HCT116 (cell line): ENCODE measurements around the gene FBXW2. TPM values are rescaled to one million over a fixed set of nuclear protein-coding genes. Genes with fewer than 3 reads are reported as not detected.

Experiments used
- ATAC-seq: fragments of 200-7000 bp; cut with Tn5 transposase; 2 replicates; pipeline ENCODE4 v1.9.1; 2020; ENCODE audit warnings: mild to moderate bottlenecking, moderate library complexity
- BruUV-seq: library from RNA; stranded (reverse); fragments of 400-500 nt; replicated peaks from 2 replicates; lab custom pipeline; 2021; lab: Mats Ljungman, UMichigan
- CTCF ChIA-PET: fragments of 300-600 bp; sonication (Branson Sonifier 250); formaldehyde crosslinking; loops from one replicate; lab custom pipeline; 2021; ENCODE audit warnings: antibody characterized with exemption; lab: Charles Lee
- POLR2A ChIA-PET: fragments of 300-600, 350-600 bp; sonication (Branson Sonifier 250); formaldehyde crosslinking; loops from one replicate; lab custom pipeline; 2021; ENCODE audit warnings: antibody characterized with exemption; lab: Charles Lee
- RAD21 ChIA-PET, 2 experiments: fragments of 300-600 bp; sonication (Branson Sonifier 250); formaldehyde crosslinking; loops; one replicate each; lab custom pipeline; 2023; ENCODE audit warnings: low total read pairs in 2 of 2; ENCODE audit not compliant: uncharacterized antibody in 2 of 2, unreplicated experiment in 2 of 2, low non-redundant PET in 1 of 2; lab: Charles Lee
- DNase-seq: peaks from one replicate; pipeline ENCODE4 v3.0.0-alpha.2; 2010; ENCODE audit warnings: low read depth, low spot score
- H2AFZ ChIP-seq: fragments of 200-600 bp; shearing (Covaris generic), sonication (generic); 2 replicates; pipeline ENCODE4 v1.6.1; 2017; ENCODE audit warnings: low read depth, mixed run types, mixed read lengths, antibody characterized with exemption, low read length; ENCODE audit not compliant: poor library complexity, severe bottlenecking
- H3K27ac ChIP-seq: 2 replicates; pipeline ENCODE4 v1.5.1; 2012; ENCODE audit warnings: low read depth, low read length
- H3K27me3 ChIP-seq: fragments of 200-600 bp; sonication (generic); 2 replicates; pipeline ENCODE4 v1.6.1; 2016; ENCODE audit warnings: mixed run types, low read length, mixed read lengths; ENCODE audit not compliant: insufficient read depth
- H3K36me3 ChIP-seq, 2 experiments: fragments of 200-500 bp in 1 of 2; fragments of 200-600 bp in 1 of 2; sonication (Bioruptor generic) in 1 of 2; sonication (generic) in 1 of 2; 2 replicates each; pipeline versions ENCODE4 v1.5.1 to v1.6.1; 2014 to 2016; ENCODE audit warnings: low read length in 2 of 2, inconsistent platforms in 1 of 2, mixed read lengths in 1 of 2, mixed run types in 1 of 2; ENCODE audit not compliant: insufficient read depth in 2 of 2, control insufficient read depth in 1 of 2
- H3K4me1 ChIP-seq, 2 experiments: fragments of 200-600 bp in 1 of 2; sonication (generic) in 1 of 2; 2 replicates each; pipeline versions ENCODE4 v1.5.1 to v1.6.1; 2012 to 2017; ENCODE audit warnings: low read length in 2 of 2, inconsistent platforms in 1 of 2, mild to moderate bottlenecking in 1 of 2, mixed read lengths in 1 of 2, mixed run types in 1 of 2, moderate library complexity in 1 of 2; ENCODE audit not compliant: insufficient read depth in 2 of 2, control insufficient read depth in 1 of 2
- H3K4me2 ChIP-seq: fragments of 200-600 bp; sonication (generic); 2 replicates; pipeline ENCODE4 v1.6.1; 2017; ENCODE audit warnings: mixed run types, low read length, mixed read lengths
- H3K4me3 ChIP-seq, 2 experiments: fragments of 200-600 bp in 1 of 2; sonication (generic) in 1 of 2; replicated peaks in 1 of 2; 2 replicates each; pipeline ENCODE4 v1.5.1; 2011 to 2016; ENCODE audit warnings: low read length in 2 of 2, control low read depth in 1 of 2, low read depth in 1 of 2, mild to moderate bottlenecking in 1 of 2, mixed read lengths in 1 of 2, mixed run types in 1 of 2
- H3K79me2 ChIP-seq: fragments of 200-600 bp; sonication (generic); 2 replicates; pipeline ENCODE4 v1.6.1; 2017; ENCODE audit warnings: mild to moderate bottlenecking, mixed run types, low read length, moderate library complexity, mixed read lengths; ENCODE audit not compliant: insufficient read depth
- H3K9ac ChIP-seq: fragments of 200-600 bp; sonication (generic); 2 replicates; pipeline ENCODE4 v1.6.1; 2016; ENCODE audit warnings: low read length, mixed read lengths
- H3K9me2 ChIP-seq: fragments of 200-600 bp; sonication (generic), shearing (Covaris generic); 2 replicates; pipeline ENCODE4 v1.6.1; 2017; ENCODE audit warnings: mixed run types, mild to moderate bottlenecking, moderate library complexity; ENCODE audit not compliant: insufficient read depth
- H3K9me3 ChIP-seq, 2 experiments: fragments of 200-500 bp in 1 of 2; fragments of 200-600 bp in 1 of 2; sonication (Bioruptor generic) in 1 of 2; sonication (generic) in 1 of 2; 2 replicates each; pipeline ENCODE4 v1.6.1; 2014 to 2017; ENCODE audit warnings: low read length in 2 of 2, mixed read lengths in 2 of 2, inconsistent platforms in 1 of 2, low read depth in 1 of 2, mild to moderate bottlenecking in 1 of 2, mixed run types in 1 of 2, moderate library complexity in 1 of 2; ENCODE audit not compliant: control insufficient read depth in 1 of 2, insufficient read depth in 1 of 2
- H4K20me1 ChIP-seq: fragments of 200-600 bp; sonication (generic), shearing (Covaris generic); 2 replicates; pipeline ENCODE4 v1.6.1; 2017; ENCODE audit warnings: mixed run types, mild to moderate bottlenecking, moderate library complexity; ENCODE audit not compliant: insufficient read depth
- ATF3 ChIP-seq: IDR thresholded peaks from 2 replicates; pipeline ENCODE4 v1.6.1; 2012
- CEBPB ChIP-seq: IDR thresholded peaks from 2 replicates; pipeline ENCODE4 v1.6.1; 2012; ENCODE audit warnings: low read depth
- CTCF ChIP-seq, 3 experiments: fragments of 200-600 bp in 1 of 3; sonication (generic) in 1 of 3; IDR thresholded peaks in 2 of 3; conservative IDR thresholded peaks in 1 of 3; 2 replicates each; pipeline ENCODE4 v1.5.1; 2012 to 2017; ENCODE audit warnings: low read depth in 2 of 3, low read length in 2 of 3, antibody characterized with exemption in 1 of 3, borderline replicate concordance in 1 of 3, control low read depth in 1 of 3, mild to moderate bottlenecking in 1 of 3, mixed read lengths in 1 of 3, mixed run types in 1 of 3, moderate library complexity in 1 of 3; ENCODE audit not compliant: insufficient read depth in 1 of 3
- EGR1 ChIP-seq: IDR thresholded peaks from 2 replicates; pipeline ENCODE4 v1.6.1; 2012; ENCODE audit warnings: low read depth
- ELF1 ChIP-seq: IDR thresholded peaks from 2 replicates; pipeline ENCODE4 v1.6.1; 2012; ENCODE audit warnings: low read depth, borderline replicate concordance
- EZH2 ChIP-seq: fragments of 200-600 bp; sonication (generic); IDR thresholded peaks from 2 replicates; pipeline ENCODE4 v1.6.1; 2017; ENCODE audit warnings: antibody characterized with exemption, mixed run types
- EZH2phosphoT487 ChIP-seq: fragments of 200-600 bp; IDR thresholded peaks from 2 replicates; pipeline ENCODE4 v1.6.1; 2018; ENCODE audit warnings: antibody characterized with exemption, borderline replicate concordance
- FOSL1 ChIP-seq: IDR thresholded peaks from 2 replicates; pipeline ENCODE4 v1.6.1; 2012; ENCODE audit warnings: low read depth
- POLR2A ChIP-seq: IDR thresholded peaks from 2 replicates; pipeline ENCODE4 v1.7.0; 2011; ENCODE audit warnings: borderline replicate concordance; ENCODE audit not compliant: insufficient read depth, insufficient read length; ENCODE audit errors: extremely low read depth
- POLR2AphosphoS5 ChIP-seq: IDR thresholded peaks from 2 replicates; pipeline ENCODE4 v1.6.1; 2011; ENCODE audit warnings: mild to moderate bottlenecking, low read depth, low read length, moderate library complexity
- RAD21 ChIP-seq: IDR thresholded peaks from 2 replicates; pipeline ENCODE4 v1.6.1; 2012; ENCODE audit warnings: low read depth, mild to moderate bottlenecking
- REST ChIP-seq: IDR thresholded peaks from 2 replicates; pipeline ENCODE4 v1.6.1; 2012; ENCODE audit warnings: low read depth
- SIN3A ChIP-seq: IDR thresholded peaks from 2 replicates; pipeline ENCODE4 v1.6.1; 2012; ENCODE audit warnings: low read depth
- SP1 ChIP-seq: IDR thresholded peaks from 2 replicates; pipeline ENCODE4 v1.6.1; 2012; ENCODE audit warnings: low read depth
- SRF ChIP-seq: IDR thresholded peaks from 2 replicates; pipeline ENCODE4 v1.6.1; 2012; ENCODE audit warnings: low read depth
- TCF7L2 ChIP-seq: IDR thresholded peaks from 2 replicates; pipeline ENCODE4 v1.7.0; 2011; ENCODE audit warnings: borderline replicate concordance, inconsistent platforms; ENCODE audit not compliant: insufficient read depth, insufficient read length; ENCODE audit errors: extremely low read depth
- YY1 ChIP-seq: IDR thresholded peaks from 2 replicates; pipeline ENCODE4 v1.6.1; 2011; ENCODE audit warnings: low read length, low read depth, moderate library complexity, mild to moderate bottlenecking; ENCODE audit not compliant: insufficient replicate concordance; ENCODE audit errors: extremely low read depth
- ZFX ChIP-seq: fragments of 450-650 bp; IDR thresholded peaks from 2 replicates; pipeline ENCODE4 v1.6.1; 2017
- ZNF274 ChIP-seq: fragments of 200-500 bp; sonication (Bioruptor generic); IDR thresholded peaks from 2 replicates; pipeline ENCODE4 v1.6.1; 2014; ENCODE audit warnings: mild to moderate bottlenecking, low read depth, low read length, inconsistent platforms
- intact Hi-C: fragments of 100-400 bp; cut with micrococcal nuclease; formaldehyde crosslinking; loops from 2 replicates; pipeline ENCODE4 v1.10.0; 2022
- total RNA-seq: library from RNA; stranded (reverse); gene quantifications from one replicate; pipeline ENCODE4 v1.2.1, GENCODE V29; 2021; ENCODE audit not compliant: unreplicated experiment
- TF ChIP-seq, protein P1 (sequence below): IDR thresholded peaks from 2 replicates; pipeline ENCODE4 v1.6.1; 2011; ENCODE audit warnings: mild to moderate bottlenecking, low read length, moderate library complexity; ENCODE audit not compliant: insufficient replicate concordance; ENCODE audit errors: extremely low read depth

FBXW2 gene
- total RNA-seq, 1 experiment from 2014 or later = 59.6 TPM

- no peaks in the 10 kb centered on the region for H3K9me3 ChIP-seq
- H2AFZ ChIP-seq = no peak overlapping the region
- H4K20me1 ChIP-seq = no peaks in the 10 kb centered on the region
- TF ChIP-seq ATF3 = no peak
- TF ChIP-seq YY1 = no peak
- no peak for TF ChIP-seq ZNF274
- TF ChIP-seq FOSL1 = no peak
- TF ChIP-seq, protein P1, sequence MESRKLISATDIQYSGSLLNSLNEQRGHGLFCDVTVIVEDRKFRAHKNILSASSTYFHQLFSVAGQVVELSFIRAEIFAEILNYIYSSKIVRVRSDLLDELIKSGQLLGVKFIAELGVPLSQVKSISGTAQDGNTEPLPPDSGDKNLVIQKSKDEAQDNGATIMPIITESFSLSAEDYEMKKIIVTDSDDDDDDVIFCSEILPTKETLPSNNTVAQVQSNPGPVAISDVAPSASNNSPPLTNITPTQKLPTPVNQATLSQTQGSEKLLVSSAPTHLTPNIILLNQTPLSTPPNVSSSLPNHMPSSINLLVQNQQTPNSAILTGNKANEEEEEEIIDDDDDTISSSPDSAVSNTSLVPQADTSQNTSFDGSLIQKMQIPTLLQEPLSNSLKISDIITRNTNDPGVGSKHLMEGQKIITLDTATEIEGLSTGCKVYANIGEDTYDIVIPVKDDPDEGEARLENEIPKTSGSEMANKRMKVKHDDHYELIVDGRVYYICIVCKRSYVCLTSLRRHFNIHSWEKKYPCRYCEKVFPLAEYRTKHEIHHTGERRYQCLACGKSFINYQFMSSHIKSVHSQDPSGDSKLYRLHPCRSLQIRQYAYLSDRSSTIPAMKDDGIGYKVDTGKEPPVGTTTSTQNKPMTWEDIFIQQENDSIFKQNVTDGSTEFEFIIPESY = no peak
- TF ChIP-seq EZH2phosphoT487 = no peak
- no peak for TF ChIP-seq POLR2AphosphoS5
- no peak for TF ChIP-seq REST
- no peak for TF ChIP-seq CTCF (IDR thresholded peaks at IDR 0.05 in 2 of 3, conservative IDR thresholded peaks at IDR 0.05 in 1 of 3; ENCODE audit: borderline replicate concordance in 1 of 3, insufficient read depth in 1 of 3, low read depth in 2 of 3, low read length in 2 of 3)
- no peak for TF ChIP-seq ZFX
- no peak for TF ChIP-seq EGR1
- no peak for TF ChIP-seq POLR2A
- TF ChIP-seq SP1 = no peak
- TF ChIP-seq ELF1 = no peak
- TF ChIP-seq EZH2 = no peak
- TF ChIP-seq SRF = no peak
- no peak for TF ChIP-seq TCF7L2
- no peak for TF ChIP-seq RAD21
- no peak for TF ChIP-seq CEBPB
- no peak for TF ChIP-seq SIN3A
- TF ChIP-seq, all 23 proteins: peak for 0
- RAD21 ChIA-PET = no interaction called here
- Histone ChIP-seq H3K27me3 (no peaks in the 10 kb centered on the region), H3K27ac (no peak overlapping the region), H3K9ac (no peak overlapping the region), H3K9me2 (0 out of 2 replicates have a peak, but pooled peaks cover 7% of the 10 kb centered on the region), H3K4me3 (no peak overlapping the region), H3K36me3 (no peaks in the 10 kb centered on the region), H3K4me2 (no peak overlapping the region), H3K4me1 (0 out of 4 replicates have a peak, but pooled peaks cover 2 to 4% of the 10 kb centered on the region in 2 experiments), H3K79me2 (no peaks in the 10 kb centered on the region)
- ATAC-seq = no peak
- POLR2A ChIA-PET = no interaction called here
- CTCF ChIA-PET = no interaction called here
- no peak for DNase-seq
- intact Hi-C loops = no loop called here
- no TSS peak for BruUV-seq
Measured at GRCh38 chr9:120733190-120733589, 60.0 kb downstream of the FBXW2 start.
